Measurements from ENCODE around the gene SLC9A7. TPM values are rescaled to one million over a fixed set of nuclear protein-coding genes. Genes with fewer than 3 reads are reported as not detected.
A peak's percentile ranks its signal among the peaks of the same experiment; 100 is the strongest.

The SLC9A7 gene
- total and polyA plus RNA-seq, 2 experiments from 2014 or later, result 2.5 to 15.4 TPM

- H4K20me1 ChIP-seq (replicated peaks; ENCODE audit: insufficient read depth), result no peaks in the 10 kb centered on the region
- no peak for DNase-seq (ENCODE audit: low spot score)
- H3K4me3 ChIP-seq, result no peak overlapping the region
- no peaks in the 10 kb centered on the region for H3K9me3 Mint-ChIP-seq
- H3K79me2 ChIP-seq (replicated peaks; ENCODE audit: insufficient read depth), result no peaks in the 10 kb centered on the region
- H3K4me1 ChIP-seq (ENCODE audit: insufficient read depth), result peaks cover 19% of the 10 kb centered on the region
- H3K36me3 ChIP-seq (ENCODE audit: insufficient read depth), result no peaks in the 10 kb centered on the region
- H3K4me1 Mint-ChIP-seq, result peaks cover 32% of the 10 kb centered on the region
- H3K4me2 ChIP-seq, result no peak overlapping the region
- TF ChIP-seq ZNF462 (CRISPR knock-in tag; IDR thresholded peaks at IDR 0.05) (no peak), EZH2 (IDR thresholded peaks at IDR 0.05; ENCODE audit: low read depth, unreplicated experiment) (no peak), ZNF114 (CRISPR knock-in tag; IDR thresholded peaks at IDR 0.05) (no peak)
- H3F3A ChIP-seq (replicated peaks; ENCODE audit: low read depth), result no peaks in the 10 kb centered on the region
- H3K27me3 ChIP-seq (ENCODE audit: insufficient read depth), result no peaks in the 10 kb centered on the region
- H3K27ac ChIP-seq (ENCODE audit: low read depth), result no peak overlapping the region
- peaks cover 5% of the 10 kb centered on the region for H3K27me3 Mint-ChIP-seq (ENCODE audit: insufficient read depth, low read depth, poor library complexity)
- ATAC-seq, result no peak
- peaks cover 29% of the 10 kb centered on the region for H3K36me3 Mint-ChIP-seq (ENCODE audit: low read depth)
- H3K4me3 Mint-ChIP-seq, result no peak overlapping the region
- H3K9me2 ChIP-seq (ENCODE audit: insufficient read depth), result no peaks in the 10 kb centered on the region
- no peak overlapping the region for H2AFZ ChIP-seq
- H3K27ac Mint-ChIP-seq, result peak overlapping the region; percentile 46; the same call in 1 of the 2 replicates
Observed at GRCh38 chrX:46627062-46627461, 131.9 kb downstream of the SLC9A7 start.

- Mint-ChIP-seq H3K27me3 (ENCODE audit: insufficient read depth, low read depth, poor library complexity) (peaks cover 3% of the 10 kb centered on the region), H3K9me3 (no peaks in the 10 kb centered on the region), H3K4me3 (no peak overlapping the region), H3K36me3 (ENCODE audit: low read depth) (peaks cover 24% of the 10 kb centered on the region), H3K27ac (no peak overlapping the region), H3K4me1 (peaks cover 37% of the 10 kb centered on the region)
- H3K4me1 ChIP-seq (ENCODE audit: insufficient read depth), result peaks cover 22% of the 10 kb centered on the region
- no peak overlapping the region for H2AFZ ChIP-seq
- H3F3A ChIP-seq (replicated peaks; ENCODE audit: low read depth), result no peaks in the 10 kb centered on the region
- no peak overlapping the region for H3K4me3 ChIP-seq
- ATAC-seq, result no peak
- H3K27ac ChIP-seq (ENCODE audit: low read depth), result no peak overlapping the region
- H3K4me2 ChIP-seq, result no peak overlapping the region
- H3K36me3 ChIP-seq (ENCODE audit: insufficient read depth), result no peaks in the 10 kb centered on the region
- no peaks in the 10 kb centered on the region for H4K20me1 ChIP-seq (replicated peaks; ENCODE audit: insufficient read depth)
- H3K79me2 ChIP-seq (replicated peaks; ENCODE audit: insufficient read depth), result no peaks in the 10 kb centered on the region
- no peaks in the 10 kb centered on the region for H3K9me2 ChIP-seq (ENCODE audit: insufficient read depth)
- no peak for DNase-seq (ENCODE audit: low spot score)
- H3K27me3 ChIP-seq (ENCODE audit: insufficient read depth), result no peaks in the 10 kb centered on the region
- TF ChIP-seq EZH2phosphoT487 (IDR thresholded peaks at IDR 0.05; ENCODE audit: unreplicated experiment) (no peak), CTCF (conservative IDR thresholded peaks at IDR 0.05; ENCODE audit: low read depth in 2 of 2) (no peak), STAT1 (IDR thresholded peaks at IDR 0.05; ENCODE audit: unreplicated experiment) (no peak), EZH2 (IDR thresholded peaks at IDR 0.05; ENCODE audit: low read depth, unreplicated experiment) (no peak), CREB1 (CRISPR knock-in tag; IDR thresholded peaks at IDR 0.05; ENCODE audit: low read depth) (no peak), NANOG (IDR thresholded peaks at IDR 0.05; ENCODE audit: borderline replicate concordance) (no peak), ZNF114 (CRISPR knock-in tag; IDR thresholded peaks at IDR 0.05) (no peak)
Observed at GRCh38 chrX:46626566-46626965, 132.4 kb downstream of the SLC9A7 start.

All from GM23338 (cell line).